ENCODE results near the gene FAM170B.

- TF ChIP-seq CTCF (IDR thresholded peaks at IDR 0.05 in 8 of 11, conservative IDR thresholded peaks at IDR 0.05 in 3 of 11) = no peak
- TF ChIP-seq POLR2AphosphoS5 (IDR thresholded peaks at IDR 0.05) = no peak
- TF ChIP-seq POLR2A (IDR thresholded peaks at IDR 0.05) = no peak
Measured at GRCh38 chr10:49144058-49144720, 10.4 kb upstream of the FAM170B start.
